GM19238 (cell line): ENCODE measurements around the gene COQ9.
"Not testable (repeated sequence)": the region's sequence is repeated elsewhere in the genome, so short reads cannot be mapped to it uniquely, and the experiment has no call there.

Experiments
- DNase-seq: peaks from one replicate; pipeline ENCODE4 v3.0.0; 2011; ENCODE audit warnings: low spot score; ENCODE audit not compliant: insufficient read length

Gene COQ9

GRCh38 chr16:57426356-57426755 is 20.9 kb upstream of the COQ9 start:
- no peak for DNase-seq

- no peak for DNase-seq
Measured at GRCh38 chr16:57427307-57427706, 20.0 kb upstream of the COQ9 start.

- no peak for DNase-seq
Measured at GRCh38 chr16:57427824-57428223, 19.5 kb upstream of the COQ9 start.

GRCh38 chr16:57430955-57431354 is 16.3 kb upstream of the COQ9 start:
- no peak for DNase-seq

GRCh38 chr16:57432505-57432904 is 14.8 kb upstream of the COQ9 start:
- DNase-seq = no peak

GRCh38 chr16:57432989-57433388 is 14.3 kb upstream of the COQ9 start:
- DNase-seq = no peak

GRCh38 chr16:57434003-57434402 is 13.3 kb upstream of the COQ9 start:
- DNase-seq = no peak

- no peak for DNase-seq
Measured at GRCh38 chr16:57435838-57436237, 11.4 kb upstream of the COQ9 start.

- not testable (repeated sequence) for DNase-seq
Measured at GRCh38 chr16:57439947-57440346, 7.3 kb upstream of the COQ9 start.

- DNase-seq = not testable (repeated sequence)
Measured at GRCh38 chr16:57440551-57440950, 6.7 kb upstream of the COQ9 start.

GRCh38 chr16:57444711-57445110 is 2.6 kb upstream of the COQ9 start:
- DNase-seq = no peak

GRCh38 chr16:57445510-57445909 is 1.8 kb upstream of the COQ9 start:
- no peak for DNase-seq

GRCh38 chr16:57446531-57447185 is 621 bp upstream of the COQ9 start:
- DNase-seq = peak; percentile 37

GRCh38 chr16:57452021-57452420 is 4.7 kb downstream of the COQ9 start:
- DNase-seq = no peak

- peak; percentile 94 for DNase-seq
Measured at GRCh38 chr16:57462209-57462977, 15.1 kb downstream of the COQ9 start, which contains the start of gene POLR2C. POLR2C (plus strand) TSS chr16:57462679; CDS start chr16:57462725, 46 bp downstream.

GRCh38 chr16:57462978-57463362 is 15.7 kb downstream of the COQ9 start:
- no peak for DNase-seq

- no peak for DNase-seq
Measured at GRCh38 chr16:57464523-57464922, 17.2 kb downstream of the COQ9 start.

- no peak for DNase-seq
Measured at GRCh38 chr16:57468346-57468745, 21.1 kb downstream of the COQ9 start.

GRCh38 chr16:57469046-57469445 is 21.8 kb downstream of the COQ9 start:
- DNase-seq = no peak

- no peak for DNase-seq
Measured at GRCh38 chr16:57469917-57470470, 22.7 kb downstream of the COQ9 start.

GRCh38 chr16:57470711-57471110 is 23.4 kb downstream of the COQ9 start:
- DNase-seq = no peak

- no peak for DNase-seq
Measured at GRCh38 chr16:57471209-57471608, 23.9 kb downstream of the COQ9 start.
